ENCODE data around the gene POLR2C.
"Not testable (repeated sequence)": the region's sequence is repeated elsewhere in the genome, so short reads cannot be mapped to it uniquely, and the experiment has no call there.

Gene POLR2C

DNA sequence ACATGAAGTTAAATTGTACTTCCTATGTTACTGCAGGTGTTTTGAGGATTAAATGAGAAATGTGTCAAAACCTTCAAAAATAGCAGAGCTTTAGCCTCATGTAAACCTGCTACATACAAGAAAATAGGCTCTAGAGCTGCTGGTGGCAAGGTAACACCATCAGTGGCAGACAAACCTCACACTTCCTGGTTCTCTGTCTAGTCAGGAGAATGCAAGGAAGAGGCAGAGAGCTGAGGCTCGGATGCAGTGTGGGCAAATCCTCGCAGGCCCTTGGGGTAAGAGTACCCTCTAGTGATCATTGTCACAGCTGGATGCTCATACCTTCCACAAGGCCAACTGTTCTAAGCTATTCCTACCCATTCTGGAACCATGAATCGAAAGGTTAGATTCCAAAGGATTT, 29.5 kb upstream of the POLR2C start:
- no peak for DNase-seq (ENCODE audit: low read depth)
- H3K4me3 ChIP-seq (ENCODE audit: low read length) = no peak overlapping the region
- TF ChIP-seq, protein P1, sequence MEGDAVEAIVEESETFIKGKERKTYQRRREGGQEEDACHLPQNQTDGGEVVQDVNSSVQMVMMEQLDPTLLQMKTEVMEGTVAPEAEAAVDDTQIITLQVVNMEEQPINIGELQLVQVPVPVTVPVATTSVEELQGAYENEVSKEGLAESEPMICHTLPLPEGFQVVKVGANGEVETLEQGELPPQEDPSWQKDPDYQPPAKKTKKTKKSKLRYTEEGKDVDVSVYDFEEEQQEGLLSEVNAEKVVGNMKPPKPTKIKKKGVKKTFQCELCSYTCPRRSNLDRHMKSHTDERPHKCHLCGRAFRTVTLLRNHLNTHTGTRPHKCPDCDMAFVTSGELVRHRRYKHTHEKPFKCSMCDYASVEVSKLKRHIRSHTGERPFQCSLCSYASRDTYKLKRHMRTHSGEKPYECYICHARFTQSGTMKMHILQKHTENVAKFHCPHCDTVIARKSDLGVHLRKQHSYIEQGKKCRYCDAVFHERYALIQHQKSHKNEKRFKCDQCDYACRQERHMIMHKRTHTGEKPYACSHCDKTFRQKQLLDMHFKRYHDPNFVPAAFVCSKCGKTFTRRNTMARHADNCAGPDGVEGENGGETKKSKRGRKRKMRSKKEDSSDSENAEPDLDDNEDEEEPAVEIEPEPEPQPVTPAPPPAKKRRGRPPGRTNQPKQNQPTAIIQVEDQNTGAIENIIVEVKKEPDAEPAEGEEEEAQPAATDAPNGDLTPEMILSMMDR (conservative IDR thresholded peaks at IDR 0.05; ENCODE audit: low read depth, low read length) = no peak

DNA sequence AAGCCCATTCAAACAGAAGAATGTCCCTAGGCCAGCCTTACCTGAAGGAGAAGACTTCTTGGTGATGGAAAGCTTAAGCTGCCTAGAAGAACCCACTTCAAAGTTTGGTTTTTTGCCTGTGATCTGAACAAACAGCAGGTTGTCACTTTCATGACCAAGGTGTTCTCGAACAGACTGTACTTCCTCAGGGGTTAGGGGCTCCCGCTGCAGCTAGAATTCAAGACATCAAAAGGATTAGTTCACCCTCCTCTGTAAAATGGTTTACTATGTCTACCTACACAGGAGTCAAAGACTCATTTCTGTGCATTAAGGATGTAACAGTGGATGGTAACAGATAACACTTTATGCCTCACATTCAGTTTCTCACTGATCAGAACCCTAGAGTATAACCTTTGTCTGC, 28.5 kb upstream of the POLR2C start:
- no peak overlapping the region for H3K4me3 ChIP-seq (ENCODE audit: low read length)

DNA sequence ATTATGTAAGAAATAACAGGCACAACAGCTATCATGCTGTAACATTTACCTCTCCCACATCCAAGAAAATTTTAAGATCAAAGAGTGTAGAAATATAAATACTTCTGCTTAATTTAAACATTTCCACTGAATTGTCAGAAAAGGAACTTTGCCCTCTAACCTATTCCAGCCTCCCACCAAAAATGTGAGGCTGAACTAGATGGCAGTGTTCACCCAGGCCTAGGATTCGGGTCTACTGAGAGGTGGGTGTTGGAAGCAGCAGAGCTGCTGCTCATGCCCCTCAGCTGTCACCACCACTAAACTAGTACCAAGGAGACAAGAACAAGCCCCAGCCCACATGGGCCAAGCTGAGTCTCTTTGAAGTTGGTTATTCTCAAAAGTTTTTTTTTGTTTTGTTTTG, 26.6 kb upstream of the POLR2C start:
- H3K4me3 ChIP-seq (ENCODE audit: low read length) = no peak overlapping the region
- no peak for DNase-seq (ENCODE audit: low read depth)
- TF ChIP-seq, protein P1 (conservative IDR thresholded peaks at IDR 0.05; ENCODE audit: low read depth, low read length) = no peak

More for the DNA sequence above, 28.5 kb upstream of the POLR2C start:
- no peak for DNase-seq (ENCODE audit: low read depth)
- TF ChIP-seq, protein P1 (conservative IDR thresholded peaks at IDR 0.05; ENCODE audit: low read depth, low read length) = no peak

DNA sequence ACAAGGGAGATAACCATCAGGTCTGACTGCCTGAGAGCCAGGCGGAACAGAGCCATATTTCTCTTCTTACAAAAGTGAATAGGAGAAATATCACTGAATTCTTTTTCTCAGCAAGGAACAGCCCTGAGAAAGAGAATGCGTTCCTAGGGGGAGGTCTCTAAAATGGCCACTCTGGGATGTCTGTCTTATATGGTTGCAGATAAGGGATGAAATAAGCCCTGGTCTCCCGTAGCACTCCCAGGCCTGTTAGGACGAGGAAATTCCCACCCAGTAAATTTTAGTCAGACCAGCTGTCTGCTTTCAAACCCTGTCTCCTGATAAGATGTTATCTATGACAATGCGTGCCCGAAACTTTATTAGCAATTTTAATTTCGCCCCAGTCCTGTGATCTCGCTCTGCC, 22.5 kb upstream of the POLR2C start:
- not testable (repeated sequence) for DNase-seq (ENCODE audit: low read depth); H3K4me3 ChIP-seq (ENCODE audit: low read length)

DNA sequence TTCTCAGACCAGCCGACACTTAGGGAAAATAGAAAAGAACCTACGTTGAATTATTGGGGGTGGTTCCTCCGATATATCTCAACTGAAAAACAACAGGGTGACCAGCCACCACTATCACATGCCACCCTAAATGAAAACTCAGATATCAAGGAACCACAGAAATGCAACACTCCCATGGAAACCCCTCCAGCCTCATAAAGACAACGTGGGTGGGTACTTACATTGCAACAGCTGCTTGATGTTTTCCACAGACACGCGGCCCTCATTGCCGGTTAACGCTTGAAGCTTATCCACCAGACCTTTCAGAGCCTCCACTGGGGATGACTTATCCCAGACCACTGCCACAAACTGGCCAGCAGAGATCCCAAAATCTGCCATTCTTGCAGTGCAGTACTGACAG, 21.9 kb upstream of the POLR2C start:
- DNase-seq (ENCODE audit: low read depth); H3K4me3 ChIP-seq (ENCODE audit: low read length): not testable (repeated sequence)

DNA sequence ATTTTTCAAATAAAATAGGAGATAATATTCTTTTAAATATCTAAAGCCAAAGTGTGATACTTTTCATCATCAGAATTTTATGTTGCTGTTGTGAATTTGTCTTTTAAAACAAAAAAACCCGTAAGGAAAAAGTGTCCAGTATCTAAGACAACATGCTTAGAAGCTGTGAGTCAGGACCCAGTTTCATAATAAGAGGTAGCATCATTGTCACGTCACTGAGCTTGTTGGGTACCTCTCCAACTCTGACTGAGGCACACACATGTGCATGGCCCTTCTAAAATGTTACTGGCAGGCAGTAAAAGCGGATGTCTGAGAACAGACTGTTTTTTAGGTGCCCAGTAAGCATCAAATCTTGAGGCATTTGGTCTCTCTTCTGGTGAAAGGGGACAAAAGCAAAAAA, 17.8 kb upstream of the POLR2C start:
- TF ChIP-seq, protein P1 (conservative IDR thresholded peaks at IDR 0.05; ENCODE audit: low read depth, low read length) = no peak
- DNase-seq (ENCODE audit: low read depth) = no peak
- no peak overlapping the region for H3K4me3 ChIP-seq (ENCODE audit: low read length)

DNA sequence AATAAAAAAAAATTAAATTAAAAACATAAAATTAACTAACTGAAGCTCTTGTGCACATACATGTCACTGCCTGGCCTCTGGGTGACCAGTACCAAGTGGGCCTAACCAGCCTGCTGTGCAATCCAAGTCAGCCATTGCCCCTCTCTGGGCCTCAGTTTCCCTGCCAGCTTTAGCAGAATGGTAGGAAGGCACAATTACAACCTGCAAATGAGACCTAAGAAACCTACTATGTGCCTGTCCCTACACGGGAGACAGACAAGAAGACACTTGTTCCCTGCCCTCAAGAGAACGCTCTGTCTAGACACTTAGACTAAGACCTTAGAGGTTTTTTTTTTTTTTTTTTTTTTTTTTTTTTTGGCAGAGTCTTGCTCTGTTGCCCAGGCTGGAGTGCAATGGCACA, 17.0 kb upstream of the POLR2C start:
- TF ChIP-seq, protein P1 (conservative IDR thresholded peaks at IDR 0.05; ENCODE audit: low read depth, low read length) = no peak
- DNase-seq (ENCODE audit: low read depth) = no peak
- no peak overlapping the region for H3K4me3 ChIP-seq (ENCODE audit: low read length)

DNA sequence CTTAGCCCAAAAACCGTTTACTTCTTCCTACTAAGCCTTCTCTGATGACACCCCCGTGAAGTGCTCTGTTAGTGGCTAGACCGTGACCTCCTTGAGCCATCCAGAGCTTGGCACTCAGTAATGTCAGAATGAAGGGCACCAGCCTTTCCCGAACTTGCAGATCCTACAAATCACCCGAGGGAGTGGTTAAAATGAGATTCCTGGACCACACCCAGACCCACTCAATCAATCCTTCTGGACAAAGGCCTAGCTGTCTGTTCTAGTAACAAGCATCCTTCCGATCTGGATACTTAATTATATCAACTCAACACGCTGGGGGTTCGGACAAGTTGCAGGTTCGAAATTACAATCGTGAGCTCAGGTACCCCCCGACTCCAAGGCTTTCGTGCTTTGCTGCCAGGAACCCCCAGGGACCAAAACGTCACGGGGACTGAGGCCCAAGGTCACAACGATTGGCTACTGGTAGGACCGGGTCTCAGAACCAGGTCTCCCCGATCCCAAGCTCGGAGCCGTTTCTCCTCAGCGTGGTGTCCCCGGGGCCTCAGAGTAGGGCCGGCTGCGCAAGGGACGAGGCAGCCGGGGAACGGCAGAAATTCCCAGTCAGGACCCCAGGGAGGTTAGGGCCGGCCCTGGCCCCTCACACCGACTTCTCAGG, 15.8 kb upstream of the POLR2C start:
- DNase-seq (ENCODE audit: low read depth) = no peak
- peak overlapping the region; percentile 96 for H3K4me3 ChIP-seq (ENCODE audit: low read length)
- TF ChIP-seq, protein P1 (conservative IDR thresholded peaks at IDR 0.05; ENCODE audit: low read depth, low read length) = no peak

All from retinal pigment epithelial cell (primary cell).